ENCODE measurements around the gene SIPA1.

Gene SIPA1

DNA sequence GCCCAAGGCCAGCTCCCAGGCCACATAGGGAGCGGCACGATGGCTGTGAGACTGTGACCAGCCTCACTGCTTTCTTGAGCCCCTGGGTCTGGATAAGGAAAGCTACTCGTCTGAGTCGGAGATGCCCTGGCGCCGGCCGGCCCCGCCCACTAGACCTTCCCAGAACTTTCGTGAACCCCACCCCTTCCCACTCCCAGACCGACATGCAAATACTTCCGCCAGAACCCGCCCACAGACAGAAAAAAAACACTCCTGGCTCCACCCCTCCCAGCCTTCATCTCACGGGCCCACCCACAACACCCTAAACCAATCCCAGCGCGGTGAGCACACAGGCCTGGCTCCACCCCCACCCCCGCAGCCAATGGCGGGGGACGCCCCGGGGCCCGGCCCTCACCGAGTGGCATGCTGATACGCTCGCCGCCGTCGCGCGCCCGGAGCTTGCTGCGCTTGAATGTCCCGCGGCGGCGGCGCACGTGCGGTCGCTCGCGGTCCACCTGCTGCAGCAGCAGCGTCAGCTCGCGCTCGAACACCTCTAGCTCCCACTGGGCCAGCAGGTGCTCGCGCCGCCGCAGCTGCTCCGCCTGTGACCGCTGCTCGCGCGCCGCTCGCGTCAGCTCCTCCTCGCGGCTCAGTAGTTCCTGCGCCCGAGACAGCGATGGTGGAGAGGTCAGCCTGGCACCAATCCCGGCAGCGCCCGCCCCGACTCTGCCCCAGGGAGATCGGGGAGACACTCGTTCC lies 30.9 kb upstream of the SIPA1 start:
- Histone ChIP-seq H3K27ac (no peak overlapping the region), H3K9me3 (ENCODE audit: low read depth, low read length) (no peaks in the 10 kb centered on the region), H3K9ac (ENCODE audit: insufficient read length) (peak overlapping the region; percentile 56), H3K36me3 (ENCODE audit: insufficient read depth, low read length) (peaks cover 6% of the 10 kb centered on the region; the same call in 1 of the 2 replicates), H3K4me3 (peak overlapping the region; percentile 83)
- DNase-seq (ENCODE audit: low read depth, low spot score), result peak; percentile 95
- TF ChIP-seq FOXP2 (optimal IDR thresholded peaks at IDR 0.05; ENCODE audit: control extremely low read depth, extremely low read length, insufficient read depth), result peak; percentile 39
- TF ChIP-seq EZH2 (IDR thresholded peaks at IDR 0.05), result no peak
- TF ChIP-seq POLR2AphosphoS5 (IDR thresholded peaks at IDR 0.05; ENCODE audit: borderline replicate concordance, low read depth, low read length), result peak; percentile 69; the same call in 1 of the 2 replicates

GRCh38 chr11:65607614-65608426 lies 30.1 kb upstream of the SIPA1 start:
- TF ChIP-seq EZH2 (IDR thresholded peaks at IDR 0.05) (no peak), POLR2AphosphoS5 (IDR thresholded peaks at IDR 0.05; ENCODE audit: borderline replicate concordance, low read depth, low read length) (0 out of 2 replicates have a peak, but pooled peaks have one; percentile 4)
- H3K4me3 ChIP-seq, result peak overlapping the region; percentile 83
- no peak for DNase-seq (ENCODE audit: low read depth, low spot score)
- H3K9me3 ChIP-seq (ENCODE audit: low read depth, low read length), result no peaks in the 10 kb centered on the region
- no peak overlapping the region for H3K27ac ChIP-seq
- H3K9ac ChIP-seq (ENCODE audit: insufficient read length), result peak overlapping the region; percentile 56
- peaks cover 6% of the 10 kb centered on the region; the same call in 1 of the 2 replicates for H3K36me3 ChIP-seq (ENCODE audit: insufficient read depth, low read length)

- no peaks in the 10 kb centered on the region for H3K9me3 ChIP-seq (ENCODE audit: low read depth, low read length)
- no peak overlapping the region for H3K9ac ChIP-seq (ENCODE audit: insufficient read length)
- H3K4me3 ChIP-seq, result no peak overlapping the region
- no peak overlapping the region for H3K27ac ChIP-seq
- peaks cover 6% of the 10 kb centered on the region; the same call in 1 of the 2 replicates for H3K36me3 ChIP-seq (ENCODE audit: insufficient read depth, low read length)
- TF ChIP-seq EZH2 (IDR thresholded peaks at IDR 0.05) (no peak), FOXP2 (optimal IDR thresholded peaks at IDR 0.05; ENCODE audit: control extremely low read depth, extremely low read length, insufficient read depth) (no peak), POLR2AphosphoS5 (IDR thresholded peaks at IDR 0.05; ENCODE audit: borderline replicate concordance, low read depth, low read length) (no peak)
- no peak for DNase-seq (ENCODE audit: low read depth, low spot score)
Measured at GRCh38 chr11:65609229-65609628, 28.7 kb upstream of the SIPA1 start.

DNA sequence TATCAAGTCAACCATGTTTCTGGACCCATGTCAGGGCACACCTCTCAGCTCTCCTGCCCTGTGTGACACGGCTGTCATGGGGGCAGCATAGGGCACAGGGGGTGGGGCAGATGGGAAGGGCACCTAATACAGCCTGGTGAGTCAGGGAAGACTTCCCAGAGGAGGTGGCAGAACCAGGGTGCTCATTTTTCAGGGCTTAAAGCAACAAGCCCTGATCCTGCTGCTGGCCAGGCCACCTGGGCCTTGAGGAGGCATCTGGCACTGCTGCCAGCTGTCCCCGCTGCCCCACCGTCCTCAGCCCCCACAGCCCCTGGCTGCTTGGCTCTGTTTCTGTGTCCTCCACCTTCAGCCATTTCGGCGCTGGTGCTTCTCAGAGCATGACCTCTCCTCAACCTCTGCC lies 28.2 kb upstream of the SIPA1 start:
- no peak overlapping the region for H3K4me3 ChIP-seq
- H3K36me3 ChIP-seq (ENCODE audit: insufficient read depth, low read length), result peaks cover 6% of the 10 kb centered on the region; the same call in 1 of the 2 replicates
- TF ChIP-seq FOXP2 (optimal IDR thresholded peaks at IDR 0.05; ENCODE audit: control extremely low read depth, extremely low read length, insufficient read depth), result no peak
- TF ChIP-seq EZH2 (IDR thresholded peaks at IDR 0.05), result no peak
- no peak for TF ChIP-seq POLR2AphosphoS5 (IDR thresholded peaks at IDR 0.05; ENCODE audit: borderline replicate concordance, low read depth, low read length)

DNA sequence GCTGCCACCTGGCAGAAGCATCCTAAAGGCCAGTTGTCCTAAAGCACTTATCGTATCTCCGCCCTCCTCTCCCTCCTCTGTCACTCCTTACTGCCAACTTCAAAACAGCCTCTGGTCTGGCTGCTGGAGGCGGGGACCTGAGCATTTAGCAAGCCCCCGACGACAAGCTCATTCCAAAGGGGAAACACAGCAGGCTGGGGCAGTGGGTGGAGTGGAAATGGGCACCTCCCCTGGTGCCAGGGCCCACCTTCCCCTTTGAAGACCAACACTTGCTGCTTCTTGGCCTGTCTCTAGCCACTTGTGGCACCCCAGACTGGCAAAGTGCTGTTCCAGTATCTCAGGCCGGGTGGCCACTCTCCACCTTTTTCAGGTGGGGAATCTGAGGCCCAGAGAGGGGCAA lies 27.5 kb upstream of the SIPA1 start:
- DNase-seq (ENCODE audit: low read depth, low spot score), result no peak
- H3K9me3 ChIP-seq (ENCODE audit: low read depth, low read length), result no peaks in the 10 kb centered on the region
- H3K9ac ChIP-seq (ENCODE audit: insufficient read length), result no peak overlapping the region
- peaks cover 3% of the 10 kb centered on the region; the same call in 1 of the 2 replicates for H3K36me3 ChIP-seq (ENCODE audit: insufficient read depth, low read length)
- H3K27ac ChIP-seq, result 0 out of 2 replicates have a peak overlapping the region, but pooled peaks have one; percentile 23
- no peak overlapping the region for H3K4me3 ChIP-seq
- TF ChIP-seq EZH2 (IDR thresholded peaks at IDR 0.05) (no peak), POLR2AphosphoS5 (IDR thresholded peaks at IDR 0.05; ENCODE audit: borderline replicate concordance, low read depth, low read length) (no peak), FOXP2 (optimal IDR thresholded peaks at IDR 0.05; ENCODE audit: control extremely low read depth, extremely low read length, insufficient read depth) (no peak)

More for the DNA sequence above, 28.2 kb upstream of the SIPA1 start:
- Histone ChIP-seq H3K27ac (no peak overlapping the region), H3K9me3 (ENCODE audit: low read depth, low read length) (no peaks in the 10 kb centered on the region), H3K9ac (ENCODE audit: insufficient read length) (no peak overlapping the region)
- no peak for DNase-seq (ENCODE audit: low read depth, low spot score)

GRCh38 chr11:65611028-65611757 lies 26.7 kb upstream of the SIPA1 start:
- H3K36me3 ChIP-seq (ENCODE audit: insufficient read depth, low read length), result no peaks in the 10 kb centered on the region
- H3K27ac ChIP-seq, result no peak overlapping the region
- peak overlapping the region; percentile 29 for H3K9ac ChIP-seq (ENCODE audit: insufficient read length)
- no peak overlapping the region for H3K4me3 ChIP-seq
- TF ChIP-seq EZH2 (IDR thresholded peaks at IDR 0.05) (no peak), FOXP2 (optimal IDR thresholded peaks at IDR 0.05; ENCODE audit: control extremely low read depth, extremely low read length, insufficient read depth) (no peak), POLR2AphosphoS5 (IDR thresholded peaks at IDR 0.05; ENCODE audit: borderline replicate concordance, low read depth, low read length) (no peak)
- DNase-seq (ENCODE audit: low read depth, low spot score), result no peak
- H3K9me3 ChIP-seq (ENCODE audit: low read depth, low read length), result no peaks in the 10 kb centered on the region

DNA sequence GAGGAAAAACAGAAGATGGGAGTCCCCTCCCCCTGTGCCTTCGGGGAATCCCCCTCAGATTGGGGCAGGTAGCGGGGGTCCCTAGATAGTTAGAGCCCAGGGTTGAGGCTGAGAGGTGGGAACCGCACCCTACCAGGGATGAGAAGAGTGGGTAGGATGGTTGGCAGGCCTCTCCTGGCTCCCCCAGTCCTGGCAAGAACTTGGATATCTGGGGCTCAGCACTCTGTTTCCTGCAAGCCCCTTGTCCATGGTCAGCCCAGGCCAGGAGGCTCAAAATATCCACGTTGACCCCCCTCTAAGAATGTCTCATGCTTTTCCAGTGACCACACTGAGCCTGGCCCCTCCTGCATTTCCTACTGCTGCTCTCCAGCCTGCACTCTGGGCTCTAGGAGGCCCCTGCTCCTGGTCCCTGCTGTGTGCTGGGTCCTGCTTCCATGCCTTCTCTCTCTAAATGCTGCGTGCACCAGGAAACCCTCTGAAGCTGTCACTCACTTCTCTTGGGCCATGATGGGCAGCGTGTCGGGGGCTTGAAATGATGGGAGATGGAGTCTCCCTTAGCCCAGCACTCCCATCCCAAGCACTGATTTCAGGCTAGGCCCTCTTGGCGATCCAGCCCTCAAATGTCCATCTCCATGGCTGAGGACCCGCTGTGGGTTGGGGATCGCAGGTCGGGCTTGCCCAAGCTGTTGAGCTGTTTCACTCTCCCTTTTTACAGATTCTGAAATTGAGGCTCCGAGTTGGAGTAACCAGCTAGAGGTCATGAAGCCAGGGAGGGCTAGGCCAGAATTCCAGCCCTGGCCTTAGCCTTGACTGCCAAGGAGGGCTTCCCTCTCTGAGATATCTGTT lies 25.9 kb upstream of the SIPA1 start:
- Histone ChIP-seq H3K9ac (ENCODE audit: insufficient read length) (peak overlapping the region; percentile 90), H3K27ac (no peak overlapping the region), H3K9me3 (ENCODE audit: low read depth, low read length) (no peaks in the 10 kb centered on the region), H3K4me3 (peak overlapping the region; percentile 91), H3K36me3 (ENCODE audit: insufficient read depth, low read length) (no peaks in the 10 kb centered on the region; the same call in 1 of the 2 replicates)
- TF ChIP-seq POLR2AphosphoS5 (IDR thresholded peaks at IDR 0.05; ENCODE audit: borderline replicate concordance, low read depth, low read length) (no peak), EZH2 (IDR thresholded peaks at IDR 0.05) (no peak), FOXP2 (optimal IDR thresholded peaks at IDR 0.05; ENCODE audit: control extremely low read depth, extremely low read length, insufficient read depth) (no peak)
- no peak for DNase-seq (ENCODE audit: low read depth, low spot score)
